ENCODE data around the gene ULBP1.
A peak's percentile ranks its signal among the peaks of the same experiment; 100 is the strongest.
"Not testable (repeated sequence)": the region's sequence is repeated elsewhere in the genome, so short reads cannot be mapped to it uniquely, and the experiment has no call there.

Gene ULBP1

GRCh38 chr6:149963462-149964307, at the start of gene ULBP1:
TSS of gene ULBP1 (plus strand) at chr6:149963943. CDS start at chr6:149964050, 107 bp downstream.
- DNase-seq (ENCODE audit: low read depth) = peak; percentile 90

- DNase-seq (ENCODE audit: low read depth) = no peak
These were observed 47.5 kb upstream of the ULBP1 start for GRCh38 chr6:149915970-149916865.

GRCh38 chr6:149917679-149918078, 46.1 kb upstream of the ULBP1 start:
- no peak for DNase-seq (ENCODE audit: low read depth)

- DNase-seq (ENCODE audit: low read depth) = no peak
These were observed 45.4 kb upstream of the ULBP1 start for GRCh38 chr6:149918151-149918905.

- not testable (repeated sequence) for DNase-seq (ENCODE audit: low read depth)
These were observed 44.5 kb upstream of the ULBP1 start for GRCh38 chr6:149919126-149919833.

- no peak for DNase-seq (ENCODE audit: low read depth)
These were observed 43.9 kb upstream of the ULBP1 start for GRCh38 chr6:149919834-149920225.

- DNase-seq (ENCODE audit: low read depth) = no peak
These were observed 42.4 kb upstream of the ULBP1 start for GRCh38 chr6:149921361-149921760.

GRCh38 chr6:149922091-149922490, 41.7 kb upstream of the ULBP1 start:
- not testable (repeated sequence) for DNase-seq (ENCODE audit: low read depth)

GRCh38 chr6:149922642-149923326, 41.0 kb upstream of the ULBP1 start, which contains the start of gene RAET1G:
TSS of gene RAET1G (minus strand) at chr6:149923121. CDS start at chr6:149923010, 111 bp downstream.
- peak; percentile 95 for DNase-seq (ENCODE audit: low read depth)

- no peak for DNase-seq (ENCODE audit: low read depth)
These were observed 40.3 kb upstream of the ULBP1 start for GRCh38 chr6:149923327-149923986.

GRCh38 chr6:149924206-149924932, 39.4 kb upstream of the ULBP1 start:
- no peak for DNase-seq (ENCODE audit: low read depth)

- no peak for DNase-seq (ENCODE audit: low read depth)
These were observed 38.9 kb upstream of the ULBP1 start for GRCh38 chr6:149924933-149925252.

- no peak for DNase-seq (ENCODE audit: low read depth)
These were observed 38.3 kb upstream of the ULBP1 start for GRCh38 chr6:149925253-149925973.

- DNase-seq (ENCODE audit: low read depth) = peak; percentile 81
These were observed 37.6 kb upstream of the ULBP1 start for GRCh38 chr6:149925974-149926777.

- not testable (repeated sequence) for DNase-seq (ENCODE audit: low read depth)
These were observed 36.7 kb upstream of the ULBP1 start for GRCh38 chr6:149927025-149927424.

- DNase-seq (ENCODE audit: low read depth) = peak; percentile 40
These were observed 34.3 kb upstream of the ULBP1 start for GRCh38 chr6:149929422-149929821.

GRCh38 chr6:149931501-149931900, 32.2 kb upstream of the ULBP1 start:
- DNase-seq (ENCODE audit: low read depth) = no peak

- no peak for DNase-seq (ENCODE audit: low read depth)
These were observed 30.7 kb upstream of the ULBP1 start for GRCh38 chr6:149933036-149933435.
